Activated CD8-positive, alpha-beta memory T cell treated with anti-CD3 and anti-CD28 coated beads, Interleukin-2, amount 50 U/mL, for 4 hours (primary cell): Measurements from ENCODE around the gene OR51A7.

Experiments used
- DNase-seq: peaks from one replicate; pipeline ENCODE4 v3.0.0-alpha.2; 2020

Gene OR51A7

DNA sequence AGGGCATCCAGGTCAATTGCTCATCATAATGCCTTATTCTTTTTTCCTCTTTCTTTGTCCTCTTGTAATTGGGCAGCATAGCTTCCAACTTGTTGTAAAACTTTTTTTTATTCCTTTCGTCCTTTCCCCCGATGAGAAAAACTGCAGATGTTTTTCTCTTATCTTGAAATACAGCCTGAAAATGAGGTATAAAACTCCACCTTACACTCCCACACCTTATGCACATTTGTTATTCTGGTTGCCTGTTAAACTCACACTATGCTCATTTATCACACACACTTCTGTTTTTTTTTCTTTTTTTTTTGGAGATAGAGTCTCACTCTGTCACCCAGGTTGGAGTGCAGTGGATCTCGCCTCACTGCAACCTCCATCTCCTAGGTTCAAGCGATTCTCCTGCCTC lies 53.8 kb downstream of the OR51A7 start:
- DNase-seq = no peak
